ENCODE measurements around the gene TSPAN9. TPM values are rescaled to one million over a fixed set of nuclear protein-coding genes. Genes with fewer than 3 reads are reported as not detected.

TSPAN9 gene
- polyA plus RNA-seq, 1 of the 3 experiments (the other 2 are of a cell fraction) = 34.9 TPM

DNA sequence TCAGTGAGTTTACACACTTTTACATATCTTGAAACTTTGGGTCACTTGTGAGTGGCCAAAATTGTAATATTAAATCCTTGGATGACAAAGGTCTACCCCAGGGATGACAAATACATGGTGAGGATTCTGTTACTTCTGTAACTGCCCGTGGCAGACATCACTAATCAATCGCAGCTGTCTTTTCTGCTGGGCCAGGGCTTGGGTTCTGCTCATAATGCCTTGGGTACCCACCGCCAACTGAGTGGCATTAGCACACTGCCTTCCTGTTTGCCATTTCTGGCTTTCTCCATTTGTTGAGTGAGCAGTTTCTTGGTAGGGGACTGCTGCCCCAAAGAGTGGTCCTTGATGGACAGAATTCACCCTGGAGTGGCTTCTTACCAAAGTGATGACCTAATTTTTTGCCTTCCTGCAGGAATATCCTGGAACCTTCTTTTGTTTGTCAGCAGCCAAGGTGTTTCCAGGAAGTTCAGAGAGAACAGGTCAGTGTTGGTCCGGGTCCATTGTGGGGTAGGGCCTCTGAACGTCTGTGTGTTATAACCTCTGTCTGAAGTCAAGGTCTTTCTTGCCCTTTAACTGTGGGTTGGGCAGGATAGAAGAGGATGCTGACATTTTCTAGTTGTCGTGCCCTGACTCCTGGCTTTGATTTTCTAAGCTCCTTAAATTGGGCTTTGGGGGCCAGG lies 6.2 kb downstream of the TSPAN9 start:
- H3K9me3 ChIP-seq = no peaks in the 10 kb centered on the region
- H3F3A ChIP-seq (replicated peaks; ENCODE audit: insufficient read depth) = no peaks in the 10 kb centered on the region
- H3K79me2 ChIP-seq (ENCODE audit: insufficient read depth) = peaks cover 21% of the 10 kb centered on the region
- H3K9ac ChIP-seq = no peak overlapping the region
- H3K27ac ChIP-seq (ENCODE audit: low read depth in 2 of 2, low read length in 1 of 2) = no peak overlapping the region
- TF ChIP-seq GATA2 (CRISPR knock-in tag; IDR thresholded peaks at IDR 0.05) (no peak), FOSL2 (IDR thresholded peaks at IDR 0.05; ENCODE audit: borderline replicate concordance, low read depth) (no peak)
- H3K27me3 ChIP-seq (ENCODE audit: insufficient read depth) = no peaks in the 10 kb centered on the region
- 86% methylated on average over 6 of the region's 6 CpGs for WGBS (ENCODE audit: low lambda C conversion rate)
- H3K4me3 ChIP-seq (ENCODE audit: low read depth in 2 of 2, low read length in 1 of 2) = no peak overlapping the region
- POLR2A ChIA-PET = no interaction called here
- no peak overlapping the region for H3K4me2 ChIP-seq
- CTCF ChIA-PET = interaction anchor here (1.2 to 3.3 kb wide), 2 partner anchors 10 to 14 kb away, joined by 3 to 11 read pairs; no protein-coding TSS in a partner anchor
- H4K20me1 ChIP-seq (ENCODE audit: insufficient read depth) = no peaks in the 10 kb centered on the region; the same call in 1 of the 2 replicates
- peaks cover 0 to 21% of the 10 kb centered on the region in 2 experiments; a peak in 2 of 4 replicates for H3K4me1 ChIP-seq (ENCODE audit: control insufficient read depth in 1 of 2, insufficient read depth in 2 of 2, low read depth in 1 of 2, low read length in 1 of 2)
- peaks cover 0 to 3% of the 10 kb centered on the region in 2 experiments for H3K36me3 ChIP-seq (replicated peaks in 1 of 2; ENCODE audit: control insufficient read depth in 1 of 2, insufficient read depth in 2 of 2, low read length in 1 of 2)
- no peak overlapping the region for H2AFZ ChIP-seq (ENCODE audit: low read depth)
- DNase-seq = no peak
- H3K9me2 ChIP-seq = no peaks in the 10 kb centered on the region

DNA sequence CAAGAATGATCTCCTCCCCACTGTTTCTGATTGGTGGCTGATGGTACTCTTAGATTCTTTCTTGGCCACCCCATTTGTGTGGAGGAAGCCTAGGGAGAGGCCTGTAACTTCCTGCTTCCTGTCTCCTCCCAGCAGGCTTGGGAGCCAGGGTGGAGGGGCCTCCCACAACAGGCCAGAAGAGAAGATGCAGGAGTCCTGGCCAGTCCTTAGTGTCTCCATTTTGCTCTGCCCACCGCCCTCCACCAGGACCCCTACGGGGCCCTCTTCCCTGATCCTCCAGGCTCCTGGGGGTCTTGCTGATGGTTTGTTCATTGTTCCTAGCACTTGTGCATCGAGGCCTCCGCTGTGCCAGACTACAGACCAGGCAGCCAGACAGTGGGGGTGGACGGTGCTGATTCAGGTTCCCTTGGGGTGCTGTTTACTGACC lies 6.8 kb downstream of the TSPAN9 start:
- Histone ChIP-seq H3K27ac (ENCODE audit: low read depth in 2 of 2, low read length in 1 of 2) (no peak overlapping the region), H3K4me2 (no peak overlapping the region)

More for the DNA sequence above, 6.8 kb downstream of the TSPAN9 start:
- Histone ChIP-seq H3K4me3 (ENCODE audit: low read depth in 2 of 2, low read length in 1 of 2) (no peak overlapping the region), H3K79me2 (ENCODE audit: insufficient read depth) (peaks cover 15% of the 10 kb centered on the region; the same call in 1 of the 2 replicates), H2AFZ (ENCODE audit: low read depth) (no peak overlapping the region), H3K9me3 (no peaks in the 10 kb centered on the region), H4K20me1 (ENCODE audit: insufficient read depth) (no peaks in the 10 kb centered on the region; the same call in 1 of the 2 replicates), H3K9ac (no peak overlapping the region), H3K9me2 (no peaks in the 10 kb centered on the region), H3K4me1 (ENCODE audit: control insufficient read depth in 1 of 2, insufficient read depth in 2 of 2, low read depth in 1 of 2, low read length in 1 of 2) (peaks cover 0 to 21% of the 10 kb centered on the region in 2 experiments; a peak in 2 of 4 replicates), H3K27me3 (ENCODE audit: insufficient read depth) (no peaks in the 10 kb centered on the region), H3F3A (replicated peaks; ENCODE audit: insufficient read depth) (no peaks in the 10 kb centered on the region), H3K36me3 (replicated peaks in 1 of 2; ENCODE audit: control insufficient read depth in 1 of 2, insufficient read depth in 2 of 2, low read length in 1 of 2) (peaks cover 0 to 3% of the 10 kb centered on the region in 2 experiments)
- WGBS (ENCODE audit: low lambda C conversion rate) = 91% methylated on average over 1 of the region's 5 CpGs
- no peak for TF ChIP-seq MEF2A (IDR thresholded peaks at IDR 0.05; ENCODE audit: borderline replicate concordance, low read depth)
- TF ChIP-seq SMC3 (IDR thresholded peaks at IDR 0.05; ENCODE audit: low read depth, low read length) = no peak
- TF ChIP-seq JUND (IDR thresholded peaks at IDR 0.05) = no peak
- TF ChIP-seq, protein P1, sequence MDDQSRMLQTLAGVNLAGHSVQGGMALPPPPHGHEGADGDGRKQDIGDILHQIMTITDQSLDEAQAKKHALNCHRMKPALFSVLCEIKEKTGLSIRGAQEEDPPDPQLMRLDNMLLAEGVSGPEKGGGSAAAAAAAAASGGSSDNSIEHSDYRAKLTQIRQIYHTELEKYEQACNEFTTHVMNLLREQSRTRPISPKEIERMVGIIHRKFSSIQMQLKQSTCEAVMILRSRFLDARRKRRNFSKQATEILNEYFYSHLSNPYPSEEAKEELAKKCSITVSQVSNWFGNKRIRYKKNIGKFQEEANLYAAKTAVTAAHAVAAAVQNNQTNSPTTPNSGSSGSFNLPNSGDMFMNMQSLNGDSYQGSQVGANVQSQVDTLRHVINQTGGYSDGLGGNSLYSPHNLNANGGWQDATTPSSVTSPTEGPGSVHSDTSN (IDR thresholded peaks at IDR 0.05) = no peak
- TF ChIP-seq NRF1 (IDR thresholded peaks at IDR 0.05; ENCODE audit: low read depth, low read length) = no peak
- TF ChIP-seq, protein P2, sequence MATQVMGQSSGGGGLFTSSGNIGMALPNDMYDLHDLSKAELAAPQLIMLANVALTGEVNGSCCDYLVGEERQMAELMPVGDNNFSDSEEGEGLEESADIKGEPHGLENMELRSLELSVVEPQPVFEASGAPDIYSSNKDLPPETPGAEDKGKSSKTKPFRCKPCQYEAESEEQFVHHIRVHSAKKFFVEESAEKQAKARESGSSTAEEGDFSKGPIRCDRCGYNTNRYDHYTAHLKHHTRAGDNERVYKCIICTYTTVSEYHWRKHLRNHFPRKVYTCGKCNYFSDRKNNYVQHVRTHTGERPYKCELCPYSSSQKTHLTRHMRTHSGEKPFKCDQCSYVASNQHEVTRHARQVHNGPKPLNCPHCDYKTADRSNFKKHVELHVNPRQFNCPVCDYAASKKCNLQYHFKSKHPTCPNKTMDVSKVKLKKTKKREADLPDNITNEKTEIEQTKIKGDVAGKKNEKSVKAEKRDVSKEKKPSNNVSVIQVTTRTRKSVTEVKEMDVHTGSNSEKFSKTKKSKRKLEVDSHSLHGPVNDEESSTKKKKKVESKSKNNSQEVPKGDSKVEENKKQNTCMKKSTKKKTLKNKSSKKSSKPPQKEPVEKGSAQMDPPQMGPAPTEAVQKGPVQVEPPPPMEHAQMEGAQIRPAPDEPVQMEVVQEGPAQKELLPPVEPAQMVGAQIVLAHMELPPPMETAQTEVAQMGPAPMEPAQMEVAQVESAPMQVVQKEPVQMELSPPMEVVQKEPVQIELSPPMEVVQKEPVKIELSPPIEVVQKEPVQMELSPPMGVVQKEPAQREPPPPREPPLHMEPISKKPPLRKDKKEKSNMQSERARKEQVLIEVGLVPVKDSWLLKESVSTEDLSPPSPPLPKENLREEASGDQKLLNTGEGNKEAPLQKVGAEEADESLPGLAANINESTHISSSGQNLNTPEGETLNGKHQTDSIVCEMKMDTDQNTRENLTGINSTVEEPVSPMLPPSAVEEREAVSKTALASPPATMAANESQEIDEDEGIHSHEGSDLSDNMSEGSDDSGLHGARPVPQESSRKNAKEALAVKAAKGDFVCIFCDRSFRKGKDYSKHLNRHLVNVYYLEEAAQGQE (IDR thresholded peaks at IDR 0.05; ENCODE audit: low read depth, low read length) = no peak
- TF ChIP-seq SIN3A (IDR thresholded peaks at IDR 0.05; ENCODE audit: borderline replicate concordance, low read depth, low read length) = no peak
- no peak for TF ChIP-seq YY1 (IDR thresholded peaks at IDR 0.05; ENCODE audit: low read depth)
- no peak for TF ChIP-seq FOSL2 (IDR thresholded peaks at IDR 0.05; ENCODE audit: borderline replicate concordance, low read depth)
- TF ChIP-seq NFIC (IDR thresholded peaks at IDR 0.05; ENCODE audit: borderline replicate concordance) = no peak
- no peak for TF ChIP-seq RXRA (IDR thresholded peaks at IDR 0.05; ENCODE audit: borderline replicate concordance, low read depth)
- ChIA-PET POLR2A (no interaction called here), CTCF (interaction anchor here (1.2 to 3.3 kb wide), 2 partner anchors 10 to 13 kb away, joined by 3 to 11 read pairs; no protein-coding TSS in a partner anchor)
- DNase-seq = no peak

Data from SK-N-SH (cell line).